ENCODE results near the gene UBD.

- TF ChIP-seq CTCF (IDR thresholded peaks at IDR 0.05; ENCODE audit: low read length) = no peak
- no peak for TF ChIP-seq EZH2 (IDR thresholded peaks at IDR 0.05; ENCODE audit: borderline replicate concordance, low read length)
Measured at GRCh38 chr6:29603930-29604329, 44.4 kb upstream of the UBD start.

Data from OCI-LY1 (cell line).